Stimulated activated CD4-positive, alpha-beta T cell treated with anti-CD3 and anti-CD28 coated beads, Interleukin-2, amount 100 ng/mL, for 4 hours (primary cell): ENCODE results near the gene TRIM40.
"Not testable (repeated sequence)": the region's sequence is repeated elsewhere in the genome, so short reads cannot be mapped to it uniquely, and the experiment has no call there.

Source experiments
- DNase-seq: peaks from one replicate; pipeline ENCODE4 v3.0.0-alpha.2; 2020; ENCODE audit warnings: low read depth

Gene TRIM40

DNA sequence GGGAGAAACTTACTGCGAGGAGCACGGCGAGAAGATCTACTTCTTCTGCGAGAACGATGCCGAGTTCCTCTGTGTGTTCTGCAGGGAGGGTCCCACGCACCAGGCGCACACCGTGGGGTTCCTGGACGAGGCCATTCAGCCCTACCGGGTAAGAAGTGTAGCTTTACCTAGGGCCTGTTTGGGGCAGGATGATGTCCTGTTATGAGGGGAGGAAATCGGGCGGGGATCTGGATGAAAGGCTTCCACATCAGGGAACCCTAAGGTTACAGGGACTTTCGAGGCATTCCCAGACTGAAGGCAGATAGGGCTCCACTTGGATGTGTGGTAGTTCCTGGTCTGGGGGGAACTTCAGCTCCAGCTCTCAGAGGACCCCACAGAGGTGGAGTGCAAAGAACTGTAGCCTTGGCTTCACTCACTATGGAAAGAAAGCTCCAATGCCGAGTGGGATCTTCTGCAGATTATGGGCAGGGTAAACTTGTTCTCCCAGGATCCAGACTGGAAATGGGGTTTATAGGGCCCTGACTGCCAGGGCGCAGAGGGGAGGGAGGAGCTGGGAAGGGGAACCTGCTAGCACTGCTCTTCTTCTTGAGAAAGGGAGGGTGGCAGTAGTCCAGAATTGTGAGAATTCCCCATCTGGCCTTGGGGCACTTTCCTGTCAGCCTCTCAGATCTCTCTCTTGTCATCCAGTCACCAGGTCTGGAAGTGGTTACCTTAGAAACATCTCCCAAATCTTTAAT lies 28.1 kb downstream of the TRIM40 start:
- DNase-seq, result no peak

DNA sequence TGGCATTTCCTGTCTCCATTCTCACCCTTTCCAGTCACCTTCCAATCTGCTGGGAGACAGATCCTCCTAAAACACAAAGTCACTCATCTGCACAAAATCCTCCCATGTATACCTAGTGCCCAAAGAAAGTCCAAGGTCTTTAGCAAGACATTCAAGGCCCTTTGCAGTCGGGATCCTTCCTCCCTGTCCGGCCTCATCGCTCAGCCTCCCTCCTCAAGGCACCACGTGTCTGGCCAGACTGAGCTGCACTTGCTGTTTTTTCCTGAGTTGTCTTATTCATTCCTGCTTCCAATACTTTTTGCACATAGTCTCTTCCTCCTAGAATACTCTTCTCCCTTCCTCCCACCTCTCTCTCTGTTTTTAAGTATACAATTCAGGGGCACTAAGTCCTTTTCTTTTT lies 28.8 kb downstream of the TRIM40 start:
- DNase-seq, result no peak

DNA sequence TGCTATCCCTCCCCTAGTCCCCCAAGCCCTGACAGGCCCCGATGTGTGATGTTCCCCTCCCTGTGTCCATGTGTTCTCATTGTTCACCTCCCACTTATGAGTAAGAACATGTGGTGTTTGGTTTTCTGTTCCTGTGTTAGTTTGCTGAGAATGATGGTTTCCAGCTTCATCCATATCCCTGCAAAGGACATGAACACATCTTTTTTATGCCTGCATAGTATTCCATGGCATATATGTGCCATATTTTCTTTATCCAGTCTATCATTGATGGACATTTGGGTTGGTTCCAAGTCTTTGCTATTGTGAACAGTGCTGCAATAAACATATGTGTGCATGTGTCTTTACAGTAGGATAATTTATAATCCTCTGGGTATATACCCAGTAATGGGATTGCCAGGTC lies 29.3 kb downstream of the TRIM40 start:
- not testable (repeated sequence) for DNase-seq

DNA sequence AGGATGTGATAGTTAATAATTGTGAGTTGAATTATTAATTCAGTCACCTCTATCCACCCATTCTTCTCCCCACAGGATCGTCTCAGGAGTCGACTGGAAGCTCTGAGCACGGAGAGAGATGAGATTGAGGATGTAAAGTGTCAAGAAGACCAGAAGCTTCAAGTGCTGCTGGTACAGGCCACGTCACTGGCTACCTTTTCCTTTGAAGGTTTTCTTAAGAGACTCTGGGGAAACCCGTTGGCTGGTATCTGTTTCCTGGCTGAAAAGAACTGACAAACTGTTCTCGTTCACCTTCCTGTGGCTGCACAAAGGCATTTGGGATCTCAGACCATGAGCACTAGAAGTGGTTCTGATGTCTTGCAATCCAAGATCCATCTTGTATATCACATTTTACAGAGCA lies 31.2 kb downstream of the TRIM40 start:
- no peak for DNase-seq

DNA sequence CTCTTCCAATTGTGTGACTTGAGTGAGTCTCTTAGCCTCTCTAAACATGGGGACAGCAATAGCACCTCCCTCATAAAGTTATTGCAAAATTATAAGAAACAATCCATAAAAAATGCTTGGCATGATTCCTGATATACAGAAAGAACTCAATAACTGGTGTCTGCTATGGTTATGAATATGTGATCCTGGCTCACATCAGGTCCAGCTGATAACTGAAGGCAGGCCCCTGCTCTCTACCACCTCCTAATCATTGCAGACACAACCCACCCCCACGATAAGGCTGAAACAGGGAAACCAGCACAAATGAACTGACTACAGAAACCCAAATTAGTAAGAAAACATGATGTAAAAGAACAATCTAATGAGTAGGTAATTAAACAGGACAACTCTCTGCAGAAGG lies 32.8 kb downstream of the TRIM40 start:
- DNase-seq, result no peak

DNA sequence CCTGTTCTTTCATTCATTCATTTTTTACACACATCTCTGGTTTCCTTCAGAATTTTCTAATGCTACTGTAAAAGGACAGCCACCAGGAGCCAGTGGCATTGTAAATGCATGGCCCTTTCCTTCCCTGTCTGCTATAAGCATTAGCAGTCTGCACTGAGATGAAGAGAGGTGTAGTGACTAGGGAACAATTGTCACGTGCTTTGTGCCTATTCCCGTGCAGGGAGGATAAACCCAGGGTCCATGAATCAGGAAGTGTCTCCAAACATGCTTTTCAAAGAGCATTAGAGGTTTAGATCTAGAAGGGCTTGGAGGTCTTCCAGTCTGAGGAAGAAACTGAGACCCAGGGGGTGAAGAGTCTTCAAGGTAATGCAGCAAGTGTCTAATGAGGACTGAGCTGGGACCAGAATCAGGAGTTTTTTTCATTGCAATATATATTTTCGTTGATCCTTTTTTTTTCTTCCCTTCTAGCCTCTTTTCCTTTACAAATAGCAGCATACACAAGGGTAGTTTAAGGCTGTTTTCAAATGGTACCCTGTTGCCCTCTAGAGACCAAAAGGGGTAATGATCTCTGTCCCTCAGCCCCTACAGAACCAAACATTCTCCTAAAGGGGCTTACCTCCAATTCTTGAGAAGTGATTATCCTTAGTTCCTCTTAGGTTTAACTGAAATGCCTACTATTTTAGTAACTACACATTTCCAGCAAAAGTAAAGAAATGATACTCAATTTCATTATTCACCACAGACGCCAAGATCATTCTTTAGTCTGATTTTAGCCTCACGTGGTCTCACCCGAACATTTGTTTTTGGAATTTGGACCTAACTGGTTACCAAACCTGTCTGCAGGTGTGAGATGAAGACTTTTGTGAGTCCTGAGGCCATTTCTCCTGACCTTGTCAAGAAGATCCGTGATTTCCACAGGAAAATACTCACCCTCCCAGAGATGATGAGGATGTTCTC lies 34.0 kb downstream of the TRIM40 start:
- no peak for DNase-seq

DNA sequence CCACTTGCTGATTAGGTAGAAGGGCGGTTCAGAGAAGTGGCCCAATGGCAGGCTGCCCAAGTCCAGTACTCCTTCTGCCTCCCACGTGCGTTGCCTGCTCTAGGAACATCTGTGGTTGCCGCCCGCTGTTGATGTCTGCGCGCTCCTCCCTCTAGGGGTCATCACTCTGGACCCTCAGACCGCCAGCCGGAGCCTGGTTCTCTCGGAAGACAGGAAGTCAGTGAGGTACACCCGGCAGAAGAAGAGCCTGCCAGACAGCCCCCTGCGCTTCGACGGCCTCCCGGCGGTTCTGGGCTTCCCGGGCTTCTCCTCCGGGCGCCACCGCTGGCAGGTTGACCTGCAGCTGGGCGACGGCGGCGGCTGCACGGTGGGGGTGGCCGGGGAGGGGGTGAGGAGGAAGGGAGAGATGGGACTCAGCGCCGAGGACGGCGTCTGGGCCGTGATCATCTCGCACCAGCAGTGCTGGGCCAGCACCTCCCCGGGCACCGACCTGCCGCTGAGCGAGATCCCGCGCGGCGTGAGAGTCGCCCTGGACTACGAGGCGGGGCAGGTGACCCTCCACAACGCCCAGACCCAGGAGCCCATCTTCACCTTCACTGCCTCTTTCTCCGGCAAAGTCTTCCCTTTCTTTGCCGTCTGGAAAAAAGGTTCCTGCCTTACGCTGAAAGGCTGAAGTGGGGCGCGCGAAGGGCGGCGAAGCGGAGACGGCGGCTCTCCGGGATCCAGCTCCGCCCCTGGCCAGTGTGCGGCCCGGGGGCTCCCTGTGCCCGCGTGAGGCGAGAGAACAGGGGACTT lies 35.9 kb downstream of the TRIM40 start:
- no peak for DNase-seq

DNA sequence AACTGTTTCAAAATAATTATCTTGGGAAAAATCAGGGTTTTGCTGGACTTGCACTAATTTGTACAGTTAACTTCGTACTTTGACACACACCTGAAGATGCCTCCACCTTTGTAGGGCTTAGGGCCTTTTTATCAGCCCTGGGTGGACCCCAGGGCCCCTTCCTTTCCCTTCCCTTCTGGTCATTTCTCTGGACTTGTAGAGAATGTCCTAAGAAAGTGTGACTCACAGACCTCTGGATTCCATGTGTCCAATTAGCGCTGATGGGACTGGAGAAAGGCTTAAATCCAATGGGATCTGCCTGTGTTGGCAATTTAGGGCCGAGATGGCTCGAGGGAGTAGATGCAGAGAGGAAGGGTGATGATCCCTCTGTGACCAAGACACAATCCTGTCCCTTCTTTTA lies 36.7 kb downstream of the TRIM40 start:
- DNase-seq, result no peak

DNA sequence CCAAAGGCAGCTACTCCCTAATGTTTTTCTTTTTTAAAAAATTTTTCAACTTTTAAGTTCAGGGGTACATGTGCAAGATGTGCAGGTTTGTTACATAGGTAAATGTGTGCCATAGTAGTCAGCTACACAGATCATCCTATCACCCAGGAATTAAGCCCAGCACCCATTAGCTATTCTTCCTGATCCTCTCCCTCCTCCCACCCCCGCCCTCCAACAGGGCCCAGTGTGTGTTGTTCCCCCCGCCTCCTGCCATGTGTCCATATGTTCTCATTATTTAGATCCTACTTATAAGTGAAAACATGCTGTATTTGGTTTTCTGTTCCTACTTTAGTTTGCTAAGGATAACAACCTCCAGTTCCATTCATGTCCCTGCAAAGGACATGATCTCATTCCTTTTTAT lies 39.8 kb downstream of the TRIM40 start:
- DNase-seq, result no peak

DNA sequence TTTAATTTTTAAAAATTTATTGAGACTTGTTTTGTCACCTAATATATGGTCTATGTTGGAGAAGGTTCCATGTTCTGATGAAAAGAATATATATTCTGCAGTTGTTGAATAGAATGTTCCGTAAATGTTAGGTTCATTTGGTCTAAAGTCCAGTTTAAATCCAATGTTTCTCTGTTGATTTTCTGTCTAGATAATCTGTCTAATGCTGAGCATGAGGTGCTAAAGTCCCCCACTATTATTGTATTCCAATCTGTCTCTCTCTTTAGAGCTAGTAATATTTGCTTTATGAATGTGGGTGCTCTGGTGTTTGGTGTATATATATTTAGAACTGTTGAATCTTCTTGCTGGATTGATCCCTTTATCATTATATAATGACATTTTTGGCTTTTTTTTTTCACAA lies 42.9 kb downstream of the TRIM40 start:
- DNase-seq, result no peak

DNA sequence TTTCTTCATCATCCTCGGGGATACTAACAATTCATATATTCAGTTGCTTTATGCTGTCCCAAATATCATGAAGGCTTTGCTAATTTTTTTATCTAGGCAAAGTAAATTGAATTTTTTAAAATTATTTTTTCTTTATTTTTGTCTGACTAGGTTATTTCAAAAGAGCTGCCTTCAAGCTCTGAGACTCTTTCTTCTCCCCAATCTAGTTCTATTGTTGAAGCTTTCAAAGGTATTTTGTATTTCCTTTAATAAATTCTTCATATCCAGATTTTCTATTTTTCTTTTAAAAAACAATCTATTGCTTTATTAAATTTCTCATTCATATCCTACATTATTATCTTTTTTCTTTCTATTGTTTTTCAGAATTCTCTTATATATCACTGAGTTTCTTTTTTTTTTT lies 44.2 kb downstream of the TRIM40 start:
- no peak for DNase-seq

DNA sequence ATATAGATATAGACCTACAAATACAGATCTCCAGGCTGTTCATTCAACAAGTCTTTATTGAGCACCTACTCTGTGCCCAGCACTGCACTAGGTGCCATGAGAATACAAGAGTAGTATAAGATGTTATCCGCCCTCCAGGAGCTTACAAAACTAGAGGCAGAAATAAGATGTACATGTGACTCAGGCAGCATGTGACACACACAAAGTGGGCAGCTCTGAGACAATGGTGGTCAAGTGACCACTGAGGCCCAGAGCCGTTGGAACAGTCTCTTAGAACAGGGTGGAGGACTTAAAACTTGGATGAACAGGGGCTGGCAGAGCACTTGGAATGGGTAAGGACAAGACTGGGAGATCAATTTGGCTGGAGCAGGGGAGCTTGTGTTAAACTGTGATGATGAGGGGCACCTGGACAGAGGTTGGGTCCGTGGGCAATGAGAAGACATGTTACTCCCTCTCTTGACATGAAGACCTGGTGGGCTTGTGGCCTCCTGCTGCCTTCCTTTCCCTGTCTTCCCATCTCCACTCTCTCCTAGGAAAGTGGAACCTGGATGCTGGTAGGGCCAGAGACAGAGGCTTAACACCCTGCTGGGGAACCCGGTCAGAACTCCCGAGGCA lies 48.6 kb downstream of the TRIM40 start:
- no peak for DNase-seq

DNA sequence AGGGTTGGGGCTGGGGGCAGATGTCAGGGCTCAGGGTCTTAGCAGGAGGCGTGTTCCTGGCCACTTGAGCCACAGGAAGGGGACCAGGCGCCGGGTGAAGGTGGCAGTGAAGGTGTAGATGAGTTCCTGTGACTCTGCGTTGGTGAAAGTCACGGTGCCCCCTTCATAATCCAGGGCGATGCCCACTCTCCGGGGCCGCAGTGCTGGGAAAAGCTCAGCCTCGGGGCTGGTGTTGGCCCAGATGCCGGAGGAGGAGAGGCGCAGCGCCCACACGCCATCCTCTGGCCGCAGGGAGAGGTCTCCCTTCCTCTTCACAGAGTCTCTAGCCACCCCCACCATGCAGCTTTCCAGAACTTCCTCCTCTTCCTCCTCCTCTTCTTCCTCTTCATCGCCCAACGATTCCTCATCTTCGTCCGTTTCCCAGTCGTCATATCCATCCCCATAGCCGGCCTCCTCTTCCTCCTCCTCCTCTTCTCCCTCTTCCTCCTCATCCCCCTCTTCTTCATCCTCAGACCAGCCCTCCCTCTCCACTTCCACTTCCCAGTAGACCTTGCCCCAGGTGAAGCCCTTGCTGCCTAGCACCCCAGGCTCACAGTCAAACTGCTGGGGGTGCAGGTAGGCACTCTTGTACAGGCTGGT lies 50.0 kb downstream of the TRIM40 start:
- DNase-seq, result no peak

DNA sequence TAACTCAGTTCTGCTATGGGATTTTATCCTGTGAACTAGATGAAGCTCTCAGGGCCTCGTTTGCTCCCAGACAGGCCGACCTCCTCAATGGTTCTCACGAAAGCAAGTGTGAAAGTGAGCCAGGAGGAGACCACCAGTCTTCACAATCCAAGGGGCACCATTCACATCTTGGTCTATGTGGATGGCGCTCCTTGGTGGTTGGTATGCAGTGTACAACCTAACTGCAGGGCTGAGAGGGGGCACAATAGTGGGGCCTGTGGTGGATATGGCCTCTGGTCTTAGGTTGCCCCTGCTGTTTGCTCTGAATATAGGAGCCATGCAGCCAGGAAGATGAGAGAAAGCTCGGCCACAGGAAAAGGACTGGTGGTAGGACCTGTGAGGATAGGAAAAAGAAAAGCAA lies 52.6 kb downstream of the TRIM40 start:
- no peak for DNase-seq

DNA sequence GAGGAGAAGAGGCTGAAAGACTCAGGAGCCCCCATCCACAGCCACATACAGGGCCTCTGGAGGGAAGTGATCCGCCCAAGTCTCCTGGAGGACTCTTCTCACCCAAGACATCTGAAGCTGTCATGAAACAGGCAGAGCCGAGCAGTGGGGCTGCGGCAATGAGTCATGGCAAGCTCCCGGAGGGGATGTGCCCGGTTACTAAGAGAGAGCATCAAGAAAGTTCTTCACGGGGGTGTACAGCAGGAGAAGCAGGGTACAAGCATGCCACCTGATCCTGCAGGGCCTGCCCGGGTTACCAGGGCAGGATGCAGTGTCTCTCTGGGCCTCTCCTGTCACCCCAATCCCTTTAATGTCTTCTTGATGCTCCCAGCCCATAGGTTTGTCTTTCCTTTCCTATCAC lies 56.1 kb downstream of the TRIM40 start:
- no peak for DNase-seq

DNA sequence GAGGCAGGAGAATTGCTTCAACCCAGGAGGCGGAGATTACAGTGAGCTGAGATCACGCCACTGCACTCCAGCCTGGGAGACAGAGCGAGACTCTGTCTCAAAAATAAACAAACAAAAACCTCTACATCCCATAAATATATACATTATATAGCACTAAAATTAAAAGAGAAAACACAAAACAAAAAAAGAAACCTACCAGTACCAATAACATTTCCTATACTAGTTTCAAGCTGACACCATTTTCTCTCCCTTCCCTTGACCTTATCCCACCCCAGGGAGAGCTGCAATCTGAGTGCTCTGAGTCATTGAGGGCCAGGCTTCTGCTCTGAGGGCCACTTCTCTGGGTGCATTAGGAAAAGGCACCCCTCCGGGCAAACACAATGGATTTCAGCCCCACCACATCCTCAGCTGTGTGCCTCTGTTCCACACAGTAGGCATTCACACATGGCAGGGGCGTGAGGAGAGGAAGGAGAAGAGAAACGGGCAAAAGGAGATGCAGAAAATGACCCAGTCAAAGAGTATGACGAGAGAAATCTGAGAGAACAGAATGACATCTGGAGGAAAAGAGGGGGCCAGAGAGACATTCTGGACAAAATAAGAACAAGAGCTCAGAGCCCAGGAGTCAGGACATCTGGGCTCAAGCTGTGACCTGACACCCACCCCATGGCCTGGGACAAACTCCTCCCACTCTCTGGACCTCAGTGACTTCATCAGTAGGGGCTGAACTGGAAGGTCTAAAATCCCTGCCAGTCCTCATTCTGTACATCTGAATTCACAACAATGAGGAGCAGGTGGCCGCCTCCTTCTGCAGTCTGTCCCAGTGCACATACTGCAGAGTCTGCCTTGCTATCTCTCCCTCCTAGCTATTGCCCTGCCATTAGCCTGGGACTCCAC lies 59.1 kb downstream of the TRIM40 start:
- no peak for DNase-seq

DNA sequence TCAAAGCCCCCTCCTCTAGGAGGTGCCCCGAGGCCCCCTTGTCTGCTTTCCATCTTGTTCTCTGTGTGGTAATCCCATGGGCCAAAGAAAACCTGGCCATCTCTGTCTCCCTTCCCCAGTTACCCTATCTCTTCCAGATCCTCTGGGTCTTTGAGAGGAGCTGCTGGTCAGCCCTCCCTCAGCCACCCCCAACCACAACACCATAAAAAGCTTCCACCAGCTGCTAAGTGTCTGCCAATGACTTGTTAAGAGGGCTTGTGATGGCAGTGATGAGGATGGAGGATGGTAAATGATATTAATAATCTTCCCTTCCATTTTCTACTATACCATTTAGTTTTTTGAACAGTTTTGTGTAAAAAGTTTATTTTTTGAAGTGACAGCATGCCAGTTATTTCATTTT lies 60.0 kb downstream of the TRIM40 start:
- no peak for DNase-seq

DNA sequence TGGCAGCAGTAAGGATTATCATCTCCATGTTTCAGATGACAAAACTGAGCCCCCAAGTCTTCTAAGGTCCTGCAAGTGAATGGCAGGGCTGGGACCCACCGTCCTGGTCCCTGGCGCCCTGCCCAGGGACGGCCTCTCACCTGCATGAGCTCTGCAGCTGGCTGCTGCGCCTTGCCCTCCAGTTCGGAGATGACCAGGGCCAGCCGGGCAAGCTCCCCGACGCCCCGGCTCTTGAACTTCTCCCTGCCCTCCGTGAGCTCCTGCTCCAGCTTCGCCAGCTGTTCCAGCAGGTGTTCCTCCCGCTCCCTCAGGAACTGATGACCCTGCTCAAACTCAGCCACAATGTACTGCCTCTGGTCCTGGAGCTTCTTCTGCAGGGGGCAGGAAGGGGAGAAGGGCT lies 60.4 kb downstream of the TRIM40 start:
- DNase-seq, result no peak
